ENCODE measurements around the gene ACOT11.

DNA sequence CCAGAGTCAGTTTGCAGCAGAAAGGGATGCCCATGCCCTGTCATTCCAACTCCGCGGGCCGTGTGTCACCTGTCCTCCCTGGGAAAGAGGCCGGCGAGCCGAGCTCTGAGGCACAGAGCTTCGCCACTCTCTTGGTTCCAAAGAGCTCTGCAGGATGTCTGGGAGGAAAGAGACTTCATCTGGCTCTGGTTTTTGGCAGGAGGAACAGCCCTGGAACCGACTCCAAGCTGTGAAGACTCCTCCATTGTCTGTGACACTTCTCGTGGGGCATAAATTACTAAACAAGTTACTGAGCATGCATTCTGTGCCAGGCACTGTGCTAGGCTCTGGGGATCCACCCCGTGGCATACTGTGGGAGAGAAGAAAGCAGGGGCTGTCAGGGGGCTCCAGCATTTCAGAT, 79.2 kb downstream of the ACOT11 start:
- TF ChIP-seq, protein P1, sequence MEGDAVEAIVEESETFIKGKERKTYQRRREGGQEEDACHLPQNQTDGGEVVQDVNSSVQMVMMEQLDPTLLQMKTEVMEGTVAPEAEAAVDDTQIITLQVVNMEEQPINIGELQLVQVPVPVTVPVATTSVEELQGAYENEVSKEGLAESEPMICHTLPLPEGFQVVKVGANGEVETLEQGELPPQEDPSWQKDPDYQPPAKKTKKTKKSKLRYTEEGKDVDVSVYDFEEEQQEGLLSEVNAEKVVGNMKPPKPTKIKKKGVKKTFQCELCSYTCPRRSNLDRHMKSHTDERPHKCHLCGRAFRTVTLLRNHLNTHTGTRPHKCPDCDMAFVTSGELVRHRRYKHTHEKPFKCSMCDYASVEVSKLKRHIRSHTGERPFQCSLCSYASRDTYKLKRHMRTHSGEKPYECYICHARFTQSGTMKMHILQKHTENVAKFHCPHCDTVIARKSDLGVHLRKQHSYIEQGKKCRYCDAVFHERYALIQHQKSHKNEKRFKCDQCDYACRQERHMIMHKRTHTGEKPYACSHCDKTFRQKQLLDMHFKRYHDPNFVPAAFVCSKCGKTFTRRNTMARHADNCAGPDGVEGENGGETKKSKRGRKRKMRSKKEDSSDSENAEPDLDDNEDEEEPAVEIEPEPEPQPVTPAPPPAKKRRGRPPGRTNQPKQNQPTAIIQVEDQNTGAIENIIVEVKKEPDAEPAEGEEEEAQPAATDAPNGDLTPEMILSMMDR (optimal IDR thresholded peaks at IDR 0.05 in 1 of 3, IDR thresholded peaks at IDR 0.05 in 1 of 3, conservative IDR thresholded peaks at IDR 0.05 in 1 of 3; ENCODE audit: extremely low read depth in 1 of 3, insufficient read depth in 2 of 3, low read length in 3 of 3): no peak
- no peak for TF ChIP-seq EZH2 (IDR thresholded peaks at IDR 0.05; ENCODE audit: low read length)
